Non-pigmented ciliary epithelial cell (primary cell): Measurements from ENCODE around the gene LEO1.
"Not testable (repeated sequence)": the region's sequence is repeated elsewhere in the genome, so short reads cannot be mapped to it uniquely, and the experiment has no call there.

Experiments used
- DNase-seq: peaks from one replicate; pipeline ENCODE4 v3.0.0-alpha.2; 2010; ENCODE audit warnings: low read depth

Gene LEO1

GRCh38 chr15:52003710-52004109, 32.1 kb upstream of the LEO1 start:
- no peak for DNase-seq

- DNase-seq = not testable (repeated sequence)
Measured at GRCh38 chr15:52003089-52003488, 31.5 kb upstream of the LEO1 start.

GRCh38 chr15:52002351-52002750, 30.8 kb upstream of the LEO1 start:
- no peak for DNase-seq

- no peak for DNase-seq
Measured at GRCh38 chr15:51992953-51993352, 21.4 kb upstream of the LEO1 start.

- no peak for DNase-seq
Measured at GRCh38 chr15:51991141-51991540, 19.6 kb upstream of the LEO1 start.

GRCh38 chr15:51982770-51983103, 11.2 kb upstream of the LEO1 start:
- no peak for DNase-seq

GRCh38 chr15:51982013-51982769, 10.6 kb upstream of the LEO1 start:
- DNase-seq = no peak

GRCh38 chr15:51973775-51974174, 2.2 kb upstream of the LEO1 start:
- no peak for DNase-seq

- no peak for DNase-seq
Measured at GRCh38 chr15:51973220-51973619, 1.6 kb upstream of the LEO1 start.

GRCh38 chr15:51971032-51971374, 575 bp downstream of the LEO1 start:
- DNase-seq = no peak

- DNase-seq = no peak
Measured at GRCh38 chr15:51970132-51970817, 1.3 kb downstream of the LEO1 start.

- no peak for DNase-seq
Measured at GRCh38 chr15:51969728-51970127, 1.9 kb downstream of the LEO1 start.

GRCh38 chr15:51967583-51967982, 4.0 kb downstream of the LEO1 start:
- no peak for DNase-seq

GRCh38 chr15:51966192-51966591, 5.4 kb downstream of the LEO1 start:
- DNase-seq = no peak

GRCh38 chr15:51965691-51966090, 5.9 kb downstream of the LEO1 start:
- DNase-seq = no peak

- DNase-seq = no peak
Measured at GRCh38 chr15:51955504-51955903, 16.1 kb downstream of the LEO1 start.

- no peak for DNase-seq
Measured at GRCh38 chr15:51952805-51953204, 18.8 kb downstream of the LEO1 start.

- DNase-seq = peak; percentile 4
Measured at GRCh38 chr15:51947124-51947523, 24.5 kb downstream of the LEO1 start.

GRCh38 chr15:51939216-51939615, 32.4 kb downstream of the LEO1 start:
- no peak for DNase-seq

GRCh38 chr15:51938286-51938685, 33.3 kb downstream of the LEO1 start:
- DNase-seq = no peak

GRCh38 chr15:51936105-51936478, 35.5 kb downstream of the LEO1 start:
- no peak for DNase-seq

- DNase-seq = no peak
Measured at GRCh38 chr15:51935466-51936104, 36.0 kb downstream of the LEO1 start.

- DNase-seq = no peak
Measured at GRCh38 chr15:51932161-51932560, 39.4 kb downstream of the LEO1 start.

GRCh38 chr15:51931638-51932037, 39.9 kb downstream of the LEO1 start:
- no peak for DNase-seq
